CD4-positive, alpha-beta T cell treated with Interleukin-15 for 4 hours (primary cell): ENCODE measurements around the gene PIK3R1.
A peak's percentile ranks its signal among the peaks of the same experiment; 100 is the strongest.

Source experiments
- DNase-seq: peaks from one replicate; pipeline ENCODE4 v3.0.0-alpha.2; 2020; ENCODE audit warnings: low spot score

Gene PIK3R1

GRCh38 chr5:68330574-68330973, 115.0 kb downstream of the PIK3R1 start:
- DNase-seq, result no peak

DNA sequence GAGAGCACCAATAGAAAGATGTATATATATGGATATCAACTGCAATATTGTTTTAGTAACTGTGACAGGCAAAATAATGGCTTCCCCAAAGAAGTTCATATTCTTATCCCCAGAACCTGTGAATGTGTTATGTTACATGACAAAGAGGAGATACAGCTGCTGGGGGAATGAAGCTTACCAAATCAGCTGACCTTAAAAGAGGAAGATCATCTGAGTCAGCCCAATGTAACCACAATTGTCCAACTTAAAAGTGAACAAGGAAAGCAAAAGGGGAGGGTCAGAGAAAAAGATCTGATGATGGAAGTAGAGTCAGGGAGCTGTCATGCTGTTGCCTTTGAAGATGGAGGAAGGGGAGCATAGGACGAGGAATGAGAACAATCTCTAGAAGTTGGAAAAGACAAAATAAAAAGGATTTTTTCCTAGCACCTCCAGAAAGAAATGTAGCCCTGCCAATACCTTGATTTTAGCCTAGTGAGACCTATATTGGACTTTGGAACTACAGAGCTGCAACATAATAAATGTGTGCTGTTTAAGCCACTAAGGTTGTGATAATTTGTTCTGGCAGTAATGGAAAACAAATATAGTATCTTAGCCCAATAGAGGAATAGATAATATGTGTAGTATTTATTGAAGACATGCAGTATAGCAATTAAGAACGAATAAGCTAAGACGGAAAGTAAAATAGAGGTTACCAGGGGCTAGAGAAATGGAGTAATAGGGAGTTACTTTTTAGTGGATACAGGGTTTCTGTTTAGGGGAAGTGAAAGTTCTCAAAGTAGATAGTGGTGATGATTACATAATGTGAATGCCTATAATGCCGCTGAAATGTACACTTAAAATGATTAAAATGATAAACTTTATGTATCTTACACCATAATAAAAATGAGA, 115.9 kb downstream of the PIK3R1 start:
- DNase-seq, result no peak

GRCh38 chr5:68332080-68332451, 116.5 kb downstream of the PIK3R1 start:
- no peak for DNase-seq

DNA sequence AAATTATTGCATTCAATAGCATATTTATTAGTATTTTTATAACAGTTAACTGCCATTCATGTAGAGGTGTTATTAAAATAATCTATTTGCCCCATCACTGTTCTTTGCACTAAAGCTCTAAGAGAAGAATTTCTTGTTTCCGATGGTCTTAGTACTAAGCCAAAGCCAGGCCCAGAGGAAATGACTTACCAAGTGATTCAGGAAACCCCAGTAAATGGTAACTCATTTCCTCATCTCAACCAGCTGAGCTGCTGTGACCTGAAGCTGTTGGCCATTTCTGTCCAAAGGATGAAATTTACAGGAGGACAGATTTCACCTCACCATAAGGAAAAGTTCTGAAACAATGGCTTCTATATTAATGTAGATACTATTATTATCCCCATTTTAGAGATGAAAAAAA, 117.0 kb downstream of the PIK3R1 start:
- DNase-seq, result no peak

- DNase-seq, result no peak
Observed at GRCh38 chr5:68333649-68334552, 118.3 kb downstream of the PIK3R1 start.

DNA sequence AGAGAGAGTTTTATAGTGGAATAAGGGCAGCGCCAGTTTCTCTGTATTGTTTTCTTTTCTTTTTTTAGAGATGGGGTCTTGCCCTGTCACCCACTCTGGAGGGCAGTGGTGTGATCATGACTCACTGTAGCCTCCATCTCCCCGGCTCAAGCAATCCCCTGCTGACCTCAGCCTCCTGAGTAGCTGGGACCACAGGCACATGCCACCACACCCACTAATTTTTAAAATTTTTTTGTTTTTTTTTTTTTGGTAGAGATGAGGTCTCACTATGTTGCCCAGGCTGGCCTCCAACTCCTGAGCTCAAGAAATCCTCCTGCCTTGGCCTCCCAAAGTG, 119.0 kb downstream of the PIK3R1 start:
- DNase-seq, result no peak

- no peak for DNase-seq
Observed at GRCh38 chr5:68335075-68335474, 119.5 kb downstream of the PIK3R1 start.

DNA sequence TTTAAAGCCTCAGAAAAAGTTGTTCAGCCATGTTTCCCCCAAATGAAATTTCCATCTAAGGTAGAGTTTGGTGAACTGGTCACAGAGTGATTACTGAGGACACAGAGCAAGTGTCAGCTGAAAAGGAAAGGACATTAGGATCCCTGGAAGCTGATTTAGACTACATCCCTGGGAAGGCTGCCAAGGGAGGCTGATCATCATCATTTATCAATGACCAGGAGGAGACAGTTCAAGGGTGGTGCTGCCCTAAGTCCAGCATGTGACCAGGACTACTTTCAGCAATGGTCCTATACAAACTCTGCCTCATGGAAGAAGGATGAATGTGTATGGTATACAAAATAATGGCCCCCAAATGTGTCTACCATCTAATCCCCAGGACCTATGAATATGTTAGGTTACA, 120.6 kb downstream of the PIK3R1 start:
- DNase-seq, result no peak

DNA sequence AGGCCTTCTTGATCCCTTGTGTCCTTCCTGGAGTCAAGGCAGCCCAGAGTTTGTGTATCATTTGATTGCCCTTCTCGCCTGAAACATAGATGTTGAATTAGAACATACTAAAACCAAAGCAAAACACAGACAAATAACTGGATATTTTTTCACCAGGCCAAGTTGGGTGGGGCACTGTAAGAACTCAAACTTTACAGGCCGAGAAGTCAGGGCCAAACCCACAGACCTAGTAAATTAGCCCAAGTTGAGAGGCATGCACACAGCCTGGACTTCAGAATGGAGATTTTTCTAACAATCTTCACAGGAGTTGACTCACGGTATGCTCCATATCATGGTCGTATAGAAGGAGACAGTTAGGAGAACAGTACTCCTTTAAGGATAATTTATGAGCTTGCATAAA, 121.7 kb downstream of the PIK3R1 start:
- no peak for DNase-seq

- DNase-seq, result no peak
Observed at GRCh38 chr5:68339921-68340321, 124.4 kb downstream of the PIK3R1 start.

DNA sequence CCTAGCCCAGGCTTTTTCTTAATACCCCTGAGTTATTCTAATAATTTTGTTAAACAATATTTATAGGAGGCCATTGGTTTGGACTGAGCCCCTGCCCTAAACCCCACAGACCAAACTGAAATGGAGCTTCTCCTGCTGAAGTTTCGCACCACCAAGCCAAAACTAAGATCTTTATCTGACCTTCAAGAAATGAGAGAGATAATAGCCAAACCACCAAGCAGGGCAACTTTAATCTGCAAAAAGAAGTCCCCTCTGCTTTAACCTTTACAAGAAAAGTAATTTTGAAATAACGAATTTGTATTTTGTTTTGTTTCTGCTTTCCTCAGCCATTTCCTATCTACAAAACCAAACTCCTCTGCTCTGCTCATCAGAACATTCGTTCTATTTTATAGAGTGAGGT, 125.5 kb downstream of the PIK3R1 start:
- DNase-seq, result no peak

DNA sequence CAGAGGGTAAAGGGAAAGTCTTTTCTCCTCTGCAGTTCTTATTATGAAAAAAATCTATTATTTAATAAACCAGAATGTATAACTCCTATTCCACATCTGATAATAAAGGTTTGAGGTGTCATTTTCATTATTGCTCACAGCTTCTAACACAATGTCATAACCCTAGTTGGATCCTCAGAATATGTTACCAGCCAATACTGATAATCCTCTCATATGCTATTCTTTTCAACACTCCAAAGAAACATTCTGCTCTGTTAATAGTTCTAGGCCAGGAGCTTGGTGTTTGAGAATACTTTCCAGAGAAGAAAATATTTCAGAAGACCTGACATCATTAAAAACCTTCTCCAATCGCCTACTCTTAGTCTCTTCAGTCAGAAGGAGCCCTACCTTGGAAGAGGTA, 127.1 kb downstream of the PIK3R1 start:
- DNase-seq, result no peak

DNA sequence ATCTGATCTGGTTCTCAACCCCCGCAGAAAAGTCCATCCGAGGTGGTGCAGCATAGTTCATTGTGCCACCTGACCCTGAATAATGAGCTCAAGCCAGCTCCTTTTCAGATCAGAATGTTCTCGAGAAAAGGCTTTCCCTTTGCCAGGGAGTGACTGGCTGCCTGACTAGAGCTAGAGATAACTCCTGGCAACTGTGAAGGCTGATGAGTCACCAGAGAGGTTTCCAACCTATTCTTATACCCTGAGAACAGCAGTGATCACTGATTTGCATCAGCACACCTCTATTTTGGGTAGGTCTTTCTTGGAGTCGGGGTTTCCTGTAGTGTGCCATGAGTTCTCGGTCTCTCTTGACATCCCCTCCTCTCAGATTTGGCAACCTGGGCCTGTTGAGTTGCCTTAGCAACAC, 127.9 kb downstream of the PIK3R1 start:
- DNase-seq, result peak; percentile 41

DNA sequence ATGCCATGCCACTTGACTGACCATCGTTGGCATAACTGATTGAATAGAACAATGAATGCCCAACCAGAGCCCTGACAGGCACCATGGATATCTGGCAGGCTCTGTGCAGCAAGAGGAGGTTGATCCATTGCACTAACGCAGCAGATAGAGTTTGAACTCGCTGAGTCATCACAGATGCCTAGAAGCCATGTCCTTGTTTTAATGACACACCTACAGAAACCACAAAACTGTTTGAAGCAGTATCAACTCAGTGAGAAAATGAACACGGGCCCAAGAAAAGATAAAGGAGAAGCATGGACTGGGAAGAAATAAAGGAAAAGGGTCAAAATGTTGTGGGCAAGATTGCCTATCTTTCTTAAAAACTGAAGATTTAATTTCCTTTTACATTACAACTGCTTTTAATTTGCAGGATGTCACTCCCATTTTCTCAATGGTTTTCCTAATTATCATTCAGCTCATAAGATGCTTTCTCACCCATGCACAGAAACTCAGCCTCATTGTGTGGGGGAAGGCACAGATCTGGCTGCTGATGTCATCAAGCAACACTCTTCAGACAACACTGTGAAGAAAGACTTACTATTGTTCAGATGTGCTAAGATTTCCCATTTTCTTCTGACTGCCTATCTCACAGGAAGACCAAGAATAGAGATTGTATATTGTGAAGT, 129.0 kb downstream of the PIK3R1 start:
- peak; percentile 52 for DNase-seq

DNA sequence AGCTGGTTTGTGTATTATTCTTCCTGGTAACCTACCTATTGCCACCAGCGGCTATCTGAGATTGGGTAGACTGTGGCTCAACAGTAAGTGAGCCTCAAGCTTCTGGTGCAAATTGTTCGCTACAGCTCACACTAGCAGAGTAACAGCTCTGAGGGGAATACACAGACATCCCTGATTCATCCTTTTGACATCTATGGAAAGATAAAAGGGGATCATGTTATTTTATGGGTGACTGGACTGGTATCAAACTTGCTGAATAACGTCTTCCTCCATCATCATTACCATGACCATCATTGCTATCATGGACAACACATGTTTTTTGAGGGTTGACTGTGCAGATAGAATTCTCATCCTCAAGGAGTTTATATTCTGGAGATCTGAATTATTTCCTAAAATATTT, 129.6 kb downstream of the PIK3R1 start:
- DNase-seq, result no peak

- DNase-seq, result no peak
Observed at GRCh38 chr5:68345582-68345981, 130.0 kb downstream of the PIK3R1 start.

- DNase-seq, result no peak
Observed at GRCh38 chr5:68347536-68347935, 132.0 kb downstream of the PIK3R1 start.

DNA sequence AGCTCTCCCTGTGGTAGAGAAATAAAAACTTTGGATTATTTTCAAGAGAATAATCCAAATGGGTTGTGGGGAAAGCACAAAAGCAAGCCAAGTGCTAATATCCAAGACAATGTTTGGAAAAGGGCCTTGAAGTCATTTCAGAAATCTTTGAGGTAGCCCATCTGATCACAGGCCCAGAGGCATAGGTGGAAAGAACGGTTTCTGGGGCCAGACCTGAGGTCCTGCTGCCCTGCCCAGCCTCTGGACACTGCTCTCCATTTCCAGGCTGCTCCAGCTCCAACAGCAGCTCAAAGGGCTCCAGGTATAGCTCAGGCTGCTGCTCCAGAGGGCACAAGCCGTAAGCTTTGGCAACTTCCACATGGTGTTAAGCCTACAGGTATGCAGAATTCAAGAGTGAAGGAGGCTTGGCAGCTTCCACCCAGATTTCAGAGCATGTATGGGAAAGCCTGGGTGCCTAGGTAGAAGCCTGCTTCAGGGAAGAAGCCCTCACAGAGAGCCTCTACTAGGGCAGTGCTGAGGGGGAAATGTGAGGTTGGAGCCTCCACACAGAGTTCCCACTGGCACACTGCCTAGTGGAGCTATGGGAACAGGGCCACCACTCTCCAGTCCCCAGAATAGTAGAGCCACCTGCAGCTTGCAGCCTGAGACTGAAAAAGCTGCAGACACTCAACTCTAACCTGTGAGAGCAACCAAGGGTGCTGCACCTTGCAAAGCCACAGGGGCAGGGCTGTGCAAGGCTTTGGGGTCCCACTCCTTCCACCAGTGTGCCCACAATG, 133.1 kb downstream of the PIK3R1 start:
- no peak for DNase-seq

- DNase-seq, result no peak
Observed at GRCh38 chr5:68350176-68350575, 134.6 kb downstream of the PIK3R1 start.
